Panc1 (cell line): ENCODE results near the gene NELL2. TPM values are rescaled to one million over a fixed set of nuclear protein-coding genes. Genes with fewer than 3 reads are reported as not detected.

Experiments used
- ATAC-seq: fragments of 200-7000 bp; cut with Tn5 transposase; 2 replicates; pipeline ENCODE4 v1.9.1; 2020; ENCODE audit warnings: mild to moderate bottlenecking, moderate library complexity
- BruUV-seq: library from RNA; stranded (reverse); fragments of 400-500 nt; replicated peaks from 2 replicates; lab custom pipeline; 2021; lab: Mats Ljungman, UMichigan
- CTCF ChIA-PET: fragments of 300-600 bp; sonication (Branson Sonifier 250); formaldehyde crosslinking; loops from one replicate; lab custom pipeline; 2022; ENCODE audit warnings: antibody characterized with exemption; lab: Charles Lee
- POLR2A ChIA-PET: fragments of 300-600 bp; sonication (Branson Sonifier 250); formaldehyde crosslinking; loops from one replicate; lab custom pipeline; 2022; ENCODE audit warnings: antibody characterized with exemption; lab: Charles Lee
- DNase-seq: peaks from one replicate; pipeline ENCODE4 v3.0.0-alpha.2; 2010; ENCODE audit warnings: low read depth, low spot score
- H3K27ac ChIP-seq: 2 replicates; pipeline ENCODE4 v1.5.1; 2011; ENCODE audit warnings: mild to moderate bottlenecking, low read length, inconsistent platforms
- H3K27me3 ChIP-seq: fragments of 200-500 bp; sonication (Bioruptor generic); 2 replicates; pipeline ENCODE4 v1.6.0; 2014; ENCODE audit warnings: low read length, inconsistent platforms; ENCODE audit not compliant: control insufficient read depth, insufficient read depth
- H3K36me3 ChIP-seq: fragments of 200-500 bp; sonication (Bioruptor generic); 2 replicates; pipeline ENCODE4 v1.5.1; 2014; ENCODE audit warnings: inconsistent platforms, mild to moderate bottlenecking, low read length, moderate library complexity; ENCODE audit not compliant: control insufficient read depth, insufficient read depth
- H3K4me1 ChIP-seq: 2 replicates; pipeline ENCODE4 v1.5.1; 2011; ENCODE audit warnings: inconsistent platforms, mild to moderate bottlenecking, low read length, moderate library complexity; ENCODE audit not compliant: control insufficient read depth, insufficient read depth
- H3K4me3 ChIP-seq, 2 experiments: 2 replicates each; pipeline ENCODE4 v1.5.1; 2011 to 2012; ENCODE audit warnings: low read depth in 2 of 2, low read length in 2 of 2, mild to moderate bottlenecking in 2 of 2, inconsistent platforms in 1 of 2, moderate library complexity in 1 of 2
- H3K9me3 ChIP-seq: fragments of 200-500 bp; sonication (Bioruptor generic); 2 replicates; pipeline ENCODE4 v1.5.1; 2014; ENCODE audit warnings: low read depth, mild to moderate bottlenecking, inconsistent platforms, low read length, moderate library complexity; ENCODE audit not compliant: control insufficient read depth, insufficient read depth
- CTCF ChIP-seq: fragments of 450-650 bp; IDR thresholded peaks from 2 replicates; pipeline ENCODE4 v1.5.1; 2017; ENCODE audit warnings: mild to moderate bottlenecking
- POLR2AphosphoS5 ChIP-seq: IDR thresholded peaks from 2 replicates; pipeline ENCODE4 v1.6.1; 2012; ENCODE audit warnings: mild to moderate bottlenecking, low read depth, low read length, moderate library complexity
- REST ChIP-seq, 2 experiments: IDR thresholded peaks; 2 replicates each; pipeline ENCODE4 v1.6.1; 2011 to 2012; ENCODE audit warnings: low read depth in 2 of 2, control low read depth in 1 of 2, low read length in 1 of 2, mild to moderate bottlenecking in 1 of 2, moderate library complexity in 1 of 2; ENCODE audit not compliant: insufficient read depth in 1 of 2
- SIN3A ChIP-seq: IDR thresholded peaks from 2 replicates; pipeline ENCODE4 v1.6.1; 2012; ENCODE audit warnings: low read depth, mild to moderate bottlenecking, low read length, moderate library complexity, borderline replicate concordance; ENCODE audit not compliant: insufficient read depth
- TCF7L2 ChIP-seq: IDR thresholded peaks from 2 replicates; pipeline ENCODE4 v1.6.1; 2011; ENCODE audit warnings: mild to moderate bottlenecking, low read depth, low read length, inconsistent platforms
- in situ Hi-C: cut with HindIII; loops from 2 replicates; pipeline ENCODE4 v1.10.0; 2016; ENCODE audit warnings: low sequenced_read_pairs, low pct_unique_long_range_greater_than_20kb
- intact Hi-C: fragments of 100-400 bp; cut with micrococcal nuclease; formaldehyde crosslinking; loops from one replicate; pipeline ENCODE4 v1.10.0; 2022; ENCODE audit not compliant: unreplicated experiment
- total RNA-seq: library from RNA; stranded (reverse); gene quantifications from one replicate; pipeline ENCODE4 v1.2.1, GENCODE V29; 2021; ENCODE audit not compliant: unreplicated experiment

Gene NELL2
- total RNA-seq, 1 experiment from 2014 or later = 0.28 TPM

GRCh38 chr12:44500423-44500822 lies 375.7 kb downstream of the NELL2 start:
- ATAC-seq = no peak
- intact Hi-C loops = no loop called here
- POLR2A ChIA-PET = interaction anchor here (0.7 kb wide), 1 partner anchor 106 kb away, joined by 4 read pairs; no protein-coding TSS in a partner anchor

GRCh38 chr12:44497044-44497443 lies 379.1 kb downstream of the NELL2 start:
- no TSS peak for BruUV-seq
- Histone ChIP-seq H3K4me1 (no peaks in the 10 kb centered on the region), H3K9me3 (no peaks in the 10 kb centered on the region), H3K27ac (no peak overlapping the region), H3K27me3 (no peaks in the 10 kb centered on the region), H3K4me3 (no peak overlapping the region), H3K36me3 (no peaks in the 10 kb centered on the region)
- ChIA-PET CTCF (no interaction called here), POLR2A (no interaction called here)
- no peak for ATAC-seq
- no peak for DNase-seq
- in situ Hi-C loops (no loop called here), intact Hi-C loops (no loop called here)
- no peak for TF ChIP-seq CTCF
- TF ChIP-seq TCF7L2 = no peak
- TF ChIP-seq POLR2AphosphoS5 = no peak
- no peak for TF ChIP-seq REST (IDR thresholded peaks at IDR 0.05; ENCODE audit: insufficient read depth in 1 of 2, low read depth in 2 of 2, low read length in 1 of 2)
- TF ChIP-seq SIN3A = no peak

More at GRCh38 chr12:44500423-44500822, 375.7 kb downstream of the NELL2 start:
- no peaks in the 10 kb centered on the region for H3K4me1 ChIP-seq
- no peaks in the 10 kb centered on the region for H3K36me3 ChIP-seq
- BruUV-seq = no TSS peak
- no peaks in the 10 kb centered on the region for H3K9me3 ChIP-seq
- CTCF ChIA-PET = no interaction called here
- no peak for DNase-seq
- no peak overlapping the region for H3K27ac ChIP-seq
- H3K4me3 ChIP-seq = no peak overlapping the region
- no peaks in the 10 kb centered on the region for H3K27me3 ChIP-seq
- no peak for TF ChIP-seq CTCF
- TF ChIP-seq POLR2AphosphoS5 = no peak
- TF ChIP-seq REST (IDR thresholded peaks at IDR 0.05; ENCODE audit: insufficient read depth in 1 of 2, low read depth in 2 of 2, low read length in 1 of 2) = no peak
- no peak for TF ChIP-seq SIN3A
- in situ Hi-C loops = no loop called here
